ENCODE measurements around the gene RPL35.

RPL35 gene

GRCh38 chr9:124815601-124816000 is 46.2 kb downstream of the RPL35 start:
- no peak for DNase-seq

GRCh38 chr9:124814164-124814535 is 47.6 kb downstream of the RPL35 start:
- DNase-seq = no peak

- no peak for DNase-seq
Observed at GRCh38 chr9:124813501-124814163, 48.1 kb downstream of the RPL35 start.

- no peak for DNase-seq
Observed at GRCh38 chr9:124813041-124813440, 48.7 kb downstream of the RPL35 start.

- no peak for DNase-seq
Observed at GRCh38 chr9:124812441-124812876, 49.3 kb downstream of the RPL35 start.

- DNase-seq = no peak
Observed at GRCh38 chr9:124810663-124811355, 50.9 kb downstream of the RPL35 start.

- no peak for DNase-seq
Observed at GRCh38 chr9:124809741-124810500, 51.8 kb downstream of the RPL35 start.

GRCh38 chr9:124809211-124809610 is 52.5 kb downstream of the RPL35 start:
- DNase-seq = no peak

- DNase-seq = no peak
Observed at GRCh38 chr9:124808246-124808956, 53.4 kb downstream of the RPL35 start.
